ENCODE measurements around the gene CAMK2G.

- TF ChIP-seq CTCF (IDR thresholded peaks at IDR 0.05): no peak
- no peak for TF ChIP-seq POLR2AphosphoS5 (IDR thresholded peaks at IDR 0.05)
- TF ChIP-seq POLR2A (IDR thresholded peaks at IDR 0.05): no peak
Observed at GRCh38 chr10:73828161-73828560, 46.2 kb downstream of the CAMK2G start.
